ENCODE measurements around the gene CLRN1. TPM values are rescaled to one million over a fixed set of nuclear protein-coding genes. Genes with fewer than 3 reads are reported as not detected.

Gene CLRN1
- total RNA-seq, 2 donors from 2014 or later, result not detected

- Mint-ChIP-seq H3K4me1 (peaks cover 23% of the 10 kb centered on the region), H3K9me3 (no peaks in the 10 kb centered on the region), H3K4me3 (no peak overlapping the region), H3K36me3 (ENCODE audit: low read depth) (no peaks in the 10 kb centered on the region), H3K27me3 (ENCODE audit: insufficient read depth) (no peaks in the 10 kb centered on the region), H3K27ac (no peak overlapping the region)
- Histone ChIP-seq H3K9me3 (ENCODE audit: control insufficient read depth, low read length) (no peaks in the 10 kb centered on the region), H3K4me1 (ENCODE audit: control insufficient read depth, insufficient read depth, low read length) (peaks cover 5% of the 10 kb centered on the region), H3K27ac (ENCODE audit: low read depth, low read length) (no peak overlapping the region), H3K36me3 (ENCODE audit: control insufficient read depth, insufficient read depth, low read length) (no peaks in the 10 kb centered on the region), H3K27me3 (ENCODE audit: control insufficient read depth, insufficient read depth, low read length, poor library complexity, severe bottlenecking) (no peaks in the 10 kb centered on the region), H3K4me3 (ENCODE audit: low read length) (no peak overlapping the region), H3K9ac (ENCODE audit: extremely low read depth, low read length, poor library complexity, severe bottlenecking) (no peak overlapping the region)
- DNase-seq, result peak; percentile 50
- TF ChIP-seq, protein P1, sequence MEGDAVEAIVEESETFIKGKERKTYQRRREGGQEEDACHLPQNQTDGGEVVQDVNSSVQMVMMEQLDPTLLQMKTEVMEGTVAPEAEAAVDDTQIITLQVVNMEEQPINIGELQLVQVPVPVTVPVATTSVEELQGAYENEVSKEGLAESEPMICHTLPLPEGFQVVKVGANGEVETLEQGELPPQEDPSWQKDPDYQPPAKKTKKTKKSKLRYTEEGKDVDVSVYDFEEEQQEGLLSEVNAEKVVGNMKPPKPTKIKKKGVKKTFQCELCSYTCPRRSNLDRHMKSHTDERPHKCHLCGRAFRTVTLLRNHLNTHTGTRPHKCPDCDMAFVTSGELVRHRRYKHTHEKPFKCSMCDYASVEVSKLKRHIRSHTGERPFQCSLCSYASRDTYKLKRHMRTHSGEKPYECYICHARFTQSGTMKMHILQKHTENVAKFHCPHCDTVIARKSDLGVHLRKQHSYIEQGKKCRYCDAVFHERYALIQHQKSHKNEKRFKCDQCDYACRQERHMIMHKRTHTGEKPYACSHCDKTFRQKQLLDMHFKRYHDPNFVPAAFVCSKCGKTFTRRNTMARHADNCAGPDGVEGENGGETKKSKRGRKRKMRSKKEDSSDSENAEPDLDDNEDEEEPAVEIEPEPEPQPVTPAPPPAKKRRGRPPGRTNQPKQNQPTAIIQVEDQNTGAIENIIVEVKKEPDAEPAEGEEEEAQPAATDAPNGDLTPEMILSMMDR (conservative IDR thresholded peaks at IDR 0.05), result peak; percentile 76
- 67 to 81% methylated on average over 2 of the region's 2 CpGs for WGBS, 2 experiments (ENCODE audit: insufficient coverage in 1 of 2, insufficient read length in 1 of 2)
Observed at GRCh38 chr3:151008699-151009098, 36.2 kb upstream of the CLRN1 start.

DNA sequence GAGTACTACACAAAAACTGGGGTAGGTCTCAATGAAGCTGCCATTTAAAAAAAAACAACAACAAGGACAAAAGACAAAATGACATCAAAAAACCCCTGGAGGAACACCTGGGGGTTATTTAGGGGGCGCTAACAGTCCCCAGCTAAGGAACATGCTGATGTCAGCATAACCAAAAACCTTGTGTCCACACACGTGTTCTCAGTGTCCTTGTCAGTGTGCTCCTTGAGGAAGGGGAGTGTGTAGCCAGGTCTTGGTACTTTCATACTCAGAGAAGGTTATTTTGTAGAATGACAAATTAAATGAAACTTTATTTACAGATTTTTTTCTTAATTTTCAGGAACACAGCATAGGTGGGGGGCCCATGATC, 31.2 kb upstream of the CLRN1 start:
- Mint-ChIP-seq H3K4me3 (no peak overlapping the region), H3K9me3 (no peaks in the 10 kb centered on the region), H3K27me3 (ENCODE audit: insufficient read depth) (no peaks in the 10 kb centered on the region), H3K36me3 (ENCODE audit: low read depth) (no peaks in the 10 kb centered on the region), H3K27ac (no peak overlapping the region), H3K4me1 (peaks cover 6% of the 10 kb centered on the region)
- Histone ChIP-seq H3K4me1 (ENCODE audit: control insufficient read depth, insufficient read depth, low read length) (no peaks in the 10 kb centered on the region), H3K27me3 (ENCODE audit: control insufficient read depth, insufficient read depth, low read length, poor library complexity, severe bottlenecking) (no peaks in the 10 kb centered on the region), H3K9ac (ENCODE audit: extremely low read depth, low read length, poor library complexity, severe bottlenecking) (no peak overlapping the region), H3K4me3 (ENCODE audit: low read length) (no peak overlapping the region), H3K36me3 (ENCODE audit: control insufficient read depth, insufficient read depth, low read length) (no peaks in the 10 kb centered on the region), H3K27ac (ENCODE audit: low read depth, low read length) (no peak overlapping the region), H3K9me3 (ENCODE audit: control insufficient read depth, low read length) (no peaks in the 10 kb centered on the region)
- TF ChIP-seq, protein P1 (conservative IDR thresholded peaks at IDR 0.05), result no peak
- DNase-seq, result no peak
- 89 to 90% methylated on average over 2 of the region's 2 CpGs for WGBS, 2 experiments (ENCODE audit: insufficient coverage in 1 of 2, insufficient read length in 1 of 2)

DNA sequence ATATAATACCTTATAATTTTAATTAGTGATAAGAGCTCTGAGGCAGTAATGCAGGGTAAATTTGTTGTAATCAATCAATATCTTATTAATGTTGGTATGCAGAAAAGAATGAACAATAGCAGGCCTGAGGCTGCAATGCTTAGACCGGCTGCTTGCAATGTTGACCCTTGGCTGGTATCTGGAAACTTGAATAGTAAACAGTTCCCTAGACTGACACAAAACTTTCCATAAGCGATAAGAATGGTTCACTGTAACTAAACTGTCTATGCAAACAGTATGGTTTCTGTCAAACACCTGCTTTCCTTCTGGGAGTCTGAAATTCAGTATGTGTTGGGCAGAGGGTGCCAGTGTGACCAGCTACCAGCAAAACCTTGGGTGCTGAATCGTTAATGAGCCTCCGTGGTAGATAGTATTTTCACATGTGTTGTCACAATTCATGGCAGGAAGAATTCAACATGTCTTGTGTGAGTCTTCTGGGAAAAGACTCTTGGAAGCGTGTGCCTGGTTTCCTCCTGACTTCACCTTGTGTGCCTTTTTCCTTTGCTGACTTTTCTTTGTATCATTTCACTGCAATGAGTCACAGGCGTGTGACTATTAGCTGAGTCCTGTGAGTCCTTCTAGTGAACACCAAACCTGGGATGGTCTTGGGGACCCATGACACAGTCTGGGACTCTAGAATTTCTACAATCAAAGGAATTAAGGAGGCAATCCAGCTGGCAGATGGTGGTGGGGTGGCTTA, 30.7 kb upstream of the CLRN1 start:
- Histone ChIP-seq H3K36me3 (ENCODE audit: control insufficient read depth, insufficient read depth, low read length) (no peaks in the 10 kb centered on the region), H3K4me1 (ENCODE audit: control insufficient read depth, insufficient read depth, low read length) (no peaks in the 10 kb centered on the region), H3K4me3 (ENCODE audit: low read length) (no peak overlapping the region), H3K27me3 (ENCODE audit: control insufficient read depth, insufficient read depth, low read length, poor library complexity, severe bottlenecking) (no peaks in the 10 kb centered on the region), H3K9ac (ENCODE audit: extremely low read depth, low read length, poor library complexity, severe bottlenecking) (no peak overlapping the region), H3K9me3 (ENCODE audit: control insufficient read depth, low read length) (no peaks in the 10 kb centered on the region), H3K27ac (ENCODE audit: low read depth, low read length) (no peak overlapping the region)
- WGBS, 2 experiments (ENCODE audit: insufficient coverage in 1 of 2, insufficient read length in 1 of 2), result 88 to 90% methylated on average over 6 of the region's 6 CpGs
- no peak for DNase-seq
- H3K27ac Mint-ChIP-seq, result no peak overlapping the region
- no peak overlapping the region for H3K4me3 Mint-ChIP-seq
- H3K9me3 Mint-ChIP-seq, result no peaks in the 10 kb centered on the region
- H3K4me1 Mint-ChIP-seq, result peaks cover 6% of the 10 kb centered on the region
- no peaks in the 10 kb centered on the region for H3K36me3 Mint-ChIP-seq (ENCODE audit: low read depth)
- no peaks in the 10 kb centered on the region for H3K27me3 Mint-ChIP-seq (ENCODE audit: insufficient read depth)
- TF ChIP-seq, protein P1 (conservative IDR thresholded peaks at IDR 0.05), result no peak
